T-helper 2 cell treated with Interferon-gamma antibody and Interleukin-4, amounts not matched to agents 5 μg/mL and 100 μg/mL, for 36 hours (primary cell): ENCODE results near the gene STXBP4.

Source experiments
- DNase-seq: peaks from one replicate; pipeline ENCODE4 v3.0.0; 2021; ENCODE audit warnings: low spot score
- H3K27ac Mint-ChIP-seq: one replicate; pipeline ENCODE4 v1.8.0; 2021; ENCODE audit warnings: mild to moderate bottlenecking, mixed read lengths
- H3K27me3 Mint-ChIP-seq: one replicate; pipeline ENCODE4 v1.8.0; 2021; ENCODE audit warnings: low read depth, mixed read lengths
- H3K36me3 Mint-ChIP-seq: one replicate; pipeline ENCODE4 v1.8.0; 2021; ENCODE audit warnings: low read depth, mixed read lengths
- H3K4me1 Mint-ChIP-seq: one replicate; pipeline ENCODE4 v1.8.0; 2021; ENCODE audit warnings: low read depth, mixed read lengths
- H3K4me3 Mint-ChIP-seq: one replicate; pipeline ENCODE4 v1.8.0; 2022; ENCODE audit warnings: mild to moderate bottlenecking, moderate library complexity, mixed read lengths
- H3K9me3 Mint-ChIP-seq: one replicate; pipeline ENCODE4 v1.8.0; 2021; ENCODE audit warnings: mixed read lengths

STXBP4 gene

DNA sequence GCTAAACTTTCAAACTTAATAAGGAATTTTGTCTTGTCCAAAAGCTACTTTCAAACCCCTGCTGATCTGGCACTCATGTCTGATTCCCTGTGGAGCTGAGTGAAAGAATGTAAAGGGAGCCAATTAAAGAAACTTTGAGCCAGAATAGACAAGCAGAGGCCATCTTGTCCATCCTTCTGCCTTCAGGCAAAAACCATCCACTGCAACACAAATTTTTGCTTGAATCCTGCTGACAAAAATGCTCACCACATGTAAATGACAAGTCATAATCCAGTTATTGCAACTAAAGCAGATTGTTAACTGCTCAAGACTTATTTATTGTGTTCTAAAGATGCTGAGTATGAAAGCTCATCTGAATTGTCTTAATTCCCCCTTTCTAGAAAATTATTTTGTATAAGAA, 172.2 kb downstream of the STXBP4 start:
- DNase-seq: no peak
- Mint-ChIP-seq H3K4me3 (no peak overlapping the region), H3K4me1 (no peaks in the 10 kb centered on the region), H3K36me3 (no peaks in the 10 kb centered on the region), H3K9me3 (no peaks in the 10 kb centered on the region), H3K27me3 (peaks cover 2% of the 10 kb centered on the region), H3K27ac (no peak overlapping the region)

DNA sequence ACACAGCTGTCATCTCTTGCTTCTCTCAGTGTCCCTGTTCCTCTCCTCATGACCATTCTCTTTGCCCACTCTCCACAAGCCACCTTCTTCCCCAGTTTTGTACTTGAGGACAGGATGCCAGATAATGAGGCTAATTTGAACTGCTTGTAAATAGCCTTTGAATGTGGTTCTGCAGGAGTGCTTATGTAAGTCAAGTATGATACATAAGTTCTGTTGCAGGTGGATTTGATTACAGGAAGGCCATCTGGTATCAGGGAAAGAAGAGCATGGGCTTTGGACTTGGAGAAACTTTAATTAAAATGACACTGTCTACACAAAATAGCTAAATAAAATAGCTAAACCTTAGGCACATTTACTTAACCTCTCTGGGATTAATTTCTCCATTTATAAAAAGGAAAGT, 176.0 kb downstream of the STXBP4 start:
- H3K4me3 Mint-ChIP-seq: no peak overlapping the region
- no peak overlapping the region for H3K27ac Mint-ChIP-seq
- DNase-seq: no peak
- H3K9me3 Mint-ChIP-seq: no peaks in the 10 kb centered on the region
- H3K36me3 Mint-ChIP-seq: no peaks in the 10 kb centered on the region
- H3K4me1 Mint-ChIP-seq: no peaks in the 10 kb centered on the region
- no peaks in the 10 kb centered on the region for H3K27me3 Mint-ChIP-seq

- no peaks in the 10 kb centered on the region for H3K9me3 Mint-ChIP-seq
- H3K36me3 Mint-ChIP-seq: no peaks in the 10 kb centered on the region
- H3K27me3 Mint-ChIP-seq: no peaks in the 10 kb centered on the region
- DNase-seq: no peak
- no peaks in the 10 kb centered on the region for H3K4me1 Mint-ChIP-seq
- no peak overlapping the region for H3K4me3 Mint-ChIP-seq
- no peak overlapping the region for H3K27ac Mint-ChIP-seq
Observed at GRCh38 chr17:55149485-55149884, 180.9 kb downstream of the STXBP4 start.

DNA sequence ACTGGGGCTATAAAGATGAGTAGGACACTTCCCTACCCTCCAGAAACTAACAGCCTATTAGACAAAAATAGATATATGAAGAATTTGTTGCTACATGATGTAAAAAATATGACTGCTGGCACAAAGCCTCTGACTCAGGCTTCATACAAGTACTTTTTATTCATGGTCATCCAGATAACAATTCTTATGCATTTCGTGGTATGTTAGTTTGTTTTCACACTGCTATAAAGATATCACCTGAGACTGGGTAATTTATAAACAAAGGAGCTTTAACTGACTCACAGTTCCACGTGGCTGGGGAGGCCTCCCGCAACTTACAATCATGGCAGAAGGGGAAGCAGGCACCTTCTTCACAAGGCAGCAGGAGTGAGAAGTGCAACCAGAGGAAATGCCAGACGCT, 183.7 kb downstream of the STXBP4 start:
- Mint-ChIP-seq H3K9me3 (no peaks in the 10 kb centered on the region), H3K27ac (no peak overlapping the region), H3K27me3 (no peaks in the 10 kb centered on the region), H3K4me1 (no peaks in the 10 kb centered on the region), H3K4me3 (no peak overlapping the region), H3K36me3 (no peaks in the 10 kb centered on the region)
- DNase-seq: no peak

GRCh38 chr17:55154101-55154500, 185.5 kb downstream of the STXBP4 start:
- no peak overlapping the region for H3K4me3 Mint-ChIP-seq
- no peak for DNase-seq
- H3K27ac Mint-ChIP-seq: no peak overlapping the region
- H3K27me3 Mint-ChIP-seq: no peaks in the 10 kb centered on the region
- no peaks in the 10 kb centered on the region for H3K36me3 Mint-ChIP-seq
- H3K9me3 Mint-ChIP-seq: no peaks in the 10 kb centered on the region
- peaks cover 2% of the 10 kb centered on the region for H3K4me1 Mint-ChIP-seq

DNA sequence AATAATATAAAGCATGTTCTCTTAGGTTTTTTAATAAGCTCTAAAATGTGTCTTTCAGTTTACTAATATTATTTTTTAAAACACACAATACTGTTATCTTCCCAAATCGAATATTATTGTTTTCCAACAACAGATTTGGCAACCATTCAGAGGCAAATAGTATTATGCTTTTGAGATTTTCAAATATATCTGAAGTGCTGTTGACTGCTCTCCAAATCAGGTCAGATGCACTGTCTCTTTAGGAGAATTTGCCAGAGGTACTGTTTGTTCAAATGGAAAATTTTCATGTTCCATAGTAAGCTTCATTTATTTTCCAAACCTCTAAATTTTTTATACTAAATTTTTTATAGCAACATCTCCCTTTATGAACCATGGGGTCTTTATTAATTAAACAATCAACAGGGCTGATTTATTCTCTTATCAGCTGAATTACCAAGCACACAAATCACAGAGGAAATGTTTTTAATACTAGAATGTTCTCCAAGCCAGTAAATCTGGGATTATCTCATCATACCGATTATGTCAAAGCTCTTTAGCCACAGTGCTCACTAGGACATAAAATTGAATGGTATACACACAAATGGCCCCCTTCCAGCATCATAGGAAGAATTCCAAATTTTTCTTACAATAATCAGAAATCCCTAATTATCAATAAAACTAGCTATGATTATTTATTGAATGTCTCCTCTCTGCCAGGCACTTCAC, 187.4 kb downstream of the STXBP4 start:
- Mint-ChIP-seq H3K27ac (no peak overlapping the region), H3K4me3 (no peak overlapping the region), H3K36me3 (no peaks in the 10 kb centered on the region), H3K9me3 (no peaks in the 10 kb centered on the region), H3K4me1 (peaks cover 2% of the 10 kb centered on the region), H3K27me3 (no peaks in the 10 kb centered on the region)
- DNase-seq: no peak

DNA sequence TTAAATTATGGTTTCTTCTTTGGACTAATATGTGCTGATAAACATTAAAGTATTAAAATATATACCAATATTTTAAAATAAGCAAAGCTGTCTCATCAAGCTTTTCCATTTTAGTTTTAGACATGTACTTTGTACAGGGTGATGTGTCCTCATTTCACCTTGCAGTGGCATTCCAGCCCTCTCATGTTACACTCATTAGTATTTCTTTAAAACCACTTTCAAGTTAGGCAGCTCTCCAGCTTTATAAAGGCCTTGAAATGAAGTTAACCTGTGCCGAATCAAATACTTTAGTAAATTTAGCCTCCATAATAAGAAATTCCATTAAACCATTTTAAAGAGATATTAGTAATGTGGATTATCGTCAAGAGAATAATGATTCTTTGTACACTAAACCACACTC, 188.6 kb downstream of the STXBP4 start:
- no peaks in the 10 kb centered on the region for H3K36me3 Mint-ChIP-seq
- no peak overlapping the region for H3K27ac Mint-ChIP-seq
- peaks cover 2% of the 10 kb centered on the region for H3K4me1 Mint-ChIP-seq
- no peak for DNase-seq
- no peak overlapping the region for H3K4me3 Mint-ChIP-seq
- H3K27me3 Mint-ChIP-seq: no peaks in the 10 kb centered on the region
- H3K9me3 Mint-ChIP-seq: no peaks in the 10 kb centered on the region

DNA sequence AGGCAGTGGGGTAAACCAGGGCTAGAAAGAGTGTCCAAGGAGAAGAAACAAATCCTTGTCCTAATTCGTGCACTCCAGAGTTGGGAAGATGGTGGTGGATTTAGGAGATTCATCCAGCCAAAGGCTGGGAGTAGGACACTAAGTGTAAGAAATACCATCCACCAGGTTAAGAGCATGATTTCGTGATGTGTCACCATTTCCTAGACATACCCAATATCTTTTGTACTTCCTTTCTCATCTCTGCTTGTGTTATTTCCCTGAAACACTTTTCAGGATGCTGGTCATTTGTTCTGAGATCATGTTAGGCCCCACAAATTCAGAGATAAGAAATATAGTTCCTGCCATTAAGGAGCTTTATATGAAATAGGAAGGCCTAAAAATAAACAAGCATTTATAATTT, 189.9 kb downstream of the STXBP4 start:
- no peak overlapping the region for H3K27ac Mint-ChIP-seq
- H3K9me3 Mint-ChIP-seq: no peaks in the 10 kb centered on the region
- no peak overlapping the region for H3K4me3 Mint-ChIP-seq
- no peak for DNase-seq
- no peaks in the 10 kb centered on the region for H3K36me3 Mint-ChIP-seq
- H3K4me1 Mint-ChIP-seq: peaks cover 2% of the 10 kb centered on the region
- no peaks in the 10 kb centered on the region for H3K27me3 Mint-ChIP-seq

DNA sequence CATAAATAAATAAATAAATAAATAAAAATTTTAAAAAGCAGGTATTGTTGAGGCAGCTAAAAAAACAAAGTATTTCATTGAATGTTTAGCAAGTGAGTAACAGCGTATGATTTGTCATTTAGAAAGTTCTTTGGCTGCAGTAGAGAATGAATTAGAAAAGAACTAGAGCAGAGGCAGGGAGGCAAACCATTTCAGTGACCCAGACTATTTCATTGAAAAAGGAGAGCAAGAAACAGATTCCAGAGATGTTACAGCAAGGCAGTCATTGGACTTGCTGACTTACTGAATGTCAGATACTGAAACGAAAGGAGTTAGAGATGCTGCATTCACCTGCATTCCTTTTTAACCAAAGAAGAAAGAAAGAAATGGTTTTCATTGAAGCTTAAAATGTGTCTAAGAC, 190.7 kb downstream of the STXBP4 start:
- no peak for DNase-seq
- no peak overlapping the region for H3K4me3 Mint-ChIP-seq
- H3K4me1 Mint-ChIP-seq: peaks cover 2% of the 10 kb centered on the region
- H3K9me3 Mint-ChIP-seq: no peaks in the 10 kb centered on the region
- no peaks in the 10 kb centered on the region for H3K27me3 Mint-ChIP-seq
- H3K36me3 Mint-ChIP-seq: no peaks in the 10 kb centered on the region
- H3K27ac Mint-ChIP-seq: no peak overlapping the region

DNA sequence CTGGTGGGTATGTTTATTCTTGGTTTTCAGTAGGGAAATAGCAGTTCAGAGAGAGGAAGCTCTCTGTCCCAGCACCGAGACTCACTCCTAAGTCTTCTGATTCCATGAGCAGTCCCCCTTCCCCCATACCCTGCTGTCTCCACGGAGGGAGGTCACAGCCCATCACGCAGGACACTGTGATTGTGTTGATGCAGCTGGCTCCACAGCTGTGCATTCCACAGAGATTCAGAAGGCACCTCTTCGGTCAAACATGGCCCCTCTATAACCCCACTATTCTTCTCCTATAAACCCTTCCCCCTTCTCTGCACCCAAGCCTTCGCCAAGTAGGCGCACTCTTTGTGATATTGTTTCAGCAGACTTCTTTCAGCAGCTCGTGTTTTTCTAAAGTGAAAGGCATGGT, 191.9 kb downstream of the STXBP4 start:
- no peaks in the 10 kb centered on the region for H3K9me3 Mint-ChIP-seq
- no peak overlapping the region for H3K27ac Mint-ChIP-seq
- H3K27me3 Mint-ChIP-seq: no peaks in the 10 kb centered on the region
- H3K36me3 Mint-ChIP-seq: no peaks in the 10 kb centered on the region
- peaks cover 2% of the 10 kb centered on the region for H3K4me1 Mint-ChIP-seq
- DNase-seq: no peak
- H3K4me3 Mint-ChIP-seq: no peak overlapping the region

DNA sequence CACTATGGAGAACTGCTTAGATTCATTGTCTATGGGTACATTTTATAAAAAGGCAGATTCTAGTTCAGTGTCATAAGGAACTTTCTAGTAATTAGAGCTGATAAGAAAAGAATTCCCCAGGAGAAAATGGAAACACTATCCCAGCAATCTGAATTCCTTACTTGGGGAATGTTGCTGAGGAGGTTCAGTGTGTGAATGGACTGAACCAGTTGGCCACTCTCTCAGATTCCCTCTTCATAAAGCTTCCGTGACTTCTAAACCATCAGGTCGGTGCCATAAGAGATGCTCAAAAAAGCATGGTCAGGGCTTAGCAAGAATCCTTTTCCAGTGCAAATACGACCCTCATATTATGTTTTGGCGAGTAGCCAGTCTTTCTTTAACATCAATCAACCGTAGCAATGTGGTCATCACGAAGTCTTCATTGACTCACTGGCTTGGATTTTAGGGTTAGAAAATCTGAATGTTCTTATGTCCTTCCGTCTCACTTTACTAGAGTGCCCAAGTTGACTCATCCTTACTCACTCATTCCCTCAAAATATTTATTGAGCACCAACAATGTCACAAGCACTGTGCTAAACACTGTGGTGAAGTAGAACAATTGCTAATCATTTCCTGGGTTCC, 193.5 kb downstream of the STXBP4 start:
- Mint-ChIP-seq H3K27ac (no peak overlapping the region), H3K4me3 (no peak overlapping the region), H3K9me3 (no peaks in the 10 kb centered on the region), H3K36me3 (no peaks in the 10 kb centered on the region), H3K27me3 (no peaks in the 10 kb centered on the region), H3K4me1 (peaks cover 2% of the 10 kb centered on the region)
- DNase-seq: no peak

- H3K9me3 Mint-ChIP-seq: no peaks in the 10 kb centered on the region
- H3K4me1 Mint-ChIP-seq: peaks cover 2% of the 10 kb centered on the region
- no peak overlapping the region for H3K27ac Mint-ChIP-seq
- H3K27me3 Mint-ChIP-seq: no peaks in the 10 kb centered on the region
- DNase-seq: no peak
- H3K36me3 Mint-ChIP-seq: no peaks in the 10 kb centered on the region
- H3K4me3 Mint-ChIP-seq: no peak overlapping the region
Observed at GRCh38 chr17:55162556-55162946, 194.0 kb downstream of the STXBP4 start.

DNA sequence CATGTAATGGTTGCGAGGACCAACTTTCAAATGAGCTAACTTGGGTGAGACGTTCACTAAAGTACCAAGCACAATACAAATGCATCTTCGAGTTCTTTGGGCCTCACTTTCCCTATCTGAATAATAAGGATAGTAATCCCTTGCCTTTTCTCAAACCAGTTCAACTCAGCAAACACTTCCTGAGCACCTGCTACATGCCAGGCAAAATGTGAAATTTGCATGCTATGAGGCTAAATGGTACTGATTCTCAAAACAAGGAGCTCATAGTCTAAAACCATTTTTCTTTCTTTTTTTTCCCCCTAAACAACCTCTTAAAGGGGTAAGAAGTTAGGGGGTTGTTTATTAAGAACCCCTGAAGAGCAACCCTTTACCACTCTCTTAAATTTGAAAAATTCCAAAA, 194.8 kb downstream of the STXBP4 start:
- H3K4me3 Mint-ChIP-seq: no peak overlapping the region
- no peaks in the 10 kb centered on the region for H3K9me3 Mint-ChIP-seq
- no peaks in the 10 kb centered on the region for H3K27me3 Mint-ChIP-seq
- DNase-seq: no peak
- no peak overlapping the region for H3K27ac Mint-ChIP-seq
- H3K4me1 Mint-ChIP-seq: no peaks in the 10 kb centered on the region
- no peaks in the 10 kb centered on the region for H3K36me3 Mint-ChIP-seq

GRCh38 chr17:55166506-55166905, 197.9 kb downstream of the STXBP4 start:
- H3K36me3 Mint-ChIP-seq: no peaks in the 10 kb centered on the region
- DNase-seq: no peak
- H3K9me3 Mint-ChIP-seq: no peaks in the 10 kb centered on the region
- H3K4me3 Mint-ChIP-seq: no peak overlapping the region
- no peak overlapping the region for H3K27ac Mint-ChIP-seq
- no peaks in the 10 kb centered on the region for H3K27me3 Mint-ChIP-seq
- no peaks in the 10 kb centered on the region for H3K4me1 Mint-ChIP-seq
